HepG2 (cell line): Measurements from ENCODE around the gene NUDT8. TPM values are rescaled to one million over a fixed set of nuclear protein-coding genes. Genes with fewer than 3 reads are reported as not detected.

Experiments used
- ADNP ChIP-seq: sonication (generic); formaldehyde crosslinking; IDR thresholded peaks from 2 replicates; pipeline ENCODE4 v1.4.0; 2020; ENCODE audit warnings: missing genetic modification reagents
- ARID5B ChIP-seq: IDR thresholded peaks from 2 replicates; pipeline ENCODE4 v1.4.0; 2020; ENCODE audit warnings: mild to moderate bottlenecking, missing genetic modification reagents
- CENPT ChIP-seq: sonication (generic); formaldehyde crosslinking; IDR thresholded peaks from 2 replicates; pipeline ENCODE4 v1.8.0; 2022; ENCODE audit warnings: low read depth, mild to moderate bottlenecking, moderate library complexity, missing genetic modification reagents
- CHD4 ChIP-seq: fragments of 200-600 bp; sonication (generic); IDR thresholded peaks from 2 replicates; pipeline ENCODE4 v1.7.0; 2017; ENCODE audit warnings: mild to moderate bottlenecking, low read length, borderline replicate concordance
- GATAD1 ChIP-seq: IDR thresholded peaks from 2 replicates; pipeline ENCODE4 v1.6.1; 2016; ENCODE audit warnings: missing genetic modification reagents, missing compliant biosample characterization
- HNRNPL ChIP-seq: fragments of 200-400 bp; formaldehyde crosslinking; IDR thresholded peaks from 2 replicates; pipeline ENCODE4 v1.6.1; 2017; ENCODE audit warnings: mild to moderate bottlenecking, low read depth, low read length
- HNRNPLL ChIP-seq: fragments of 200-400 bp; formaldehyde crosslinking; IDR thresholded peaks from 2 replicates; pipeline ENCODE4 v1.6.1; 2017; ENCODE audit warnings: mild to moderate bottlenecking, low read depth, low read length; ENCODE audit not compliant: poor library complexity, severe bottlenecking
- IRF9 ChIP-seq: sonication (generic); formaldehyde crosslinking; IDR thresholded peaks from 2 replicates; pipeline ENCODE4 v1.8.0; 2022; ENCODE audit warnings: missing genetic modification reagents, mild to moderate bottlenecking, borderline replicate concordance
- PHF20 ChIP-seq: sonication (generic); formaldehyde crosslinking; IDR thresholded peaks from 2 replicates; pipeline ENCODE4 v1.5.0; 2020; ENCODE audit warnings: mild to moderate bottlenecking, missing genetic modification reagents
- PLSCR1 ChIP-seq: sonication (generic); formaldehyde crosslinking; IDR thresholded peaks from 2 replicates; pipeline ENCODE4 v1.5.0; 2020; ENCODE audit warnings: missing genetic modification reagents, mild to moderate bottlenecking, borderline replicate concordance
- ZKSCAN5 ChIP-seq: sonication (generic); formaldehyde crosslinking; IDR thresholded peaks from 2 replicates; pipeline ENCODE4 v1.5.1; 2020; ENCODE audit warnings: mild to moderate bottlenecking, missing genetic modification reagents
- ZMYM2 ChIP-seq: sonication (generic); formaldehyde crosslinking; IDR thresholded peaks from 2 replicates; pipeline ENCODE4 v1.8.0; 2022; ENCODE audit warnings: mild to moderate bottlenecking, missing genetic modification reagents
- ZNF138 ChIP-seq: sonication (generic); formaldehyde crosslinking; IDR thresholded peaks from 2 replicates; pipeline ENCODE4 v1.5.0; 2020; ENCODE audit warnings: mild to moderate bottlenecking, low read depth, missing genetic modification reagents
- ZNF276 ChIP-seq: sonication (generic); formaldehyde crosslinking; IDR thresholded peaks from 2 replicates; pipeline ENCODE4 v1.4.0; 2020; ENCODE audit warnings: mild to moderate bottlenecking, low read depth, missing genetic modification reagents
- ZNF563 ChIP-seq: sonication (generic); formaldehyde crosslinking; IDR thresholded peaks from 2 replicates; pipeline ENCODE4 v1.8.0; 2022; ENCODE audit warnings: mild to moderate bottlenecking, moderate library complexity, missing genetic modification reagents
- ZNF580 ChIP-seq: IDR thresholded peaks from 2 replicates; pipeline ENCODE4 v1.6.1; 2016; ENCODE audit warnings: low read depth, borderline replicate concordance
- ZNF639 ChIP-seq: conservative IDR thresholded peaks from 2 replicates; pipeline ENCODE4 v1.6.1; 2018; ENCODE audit warnings: missing genetic modification reagents
- ZSCAN30 ChIP-seq: sonication (generic); formaldehyde crosslinking; IDR thresholded peaks from 2 replicates; pipeline ENCODE4 v1.5.0; 2020; ENCODE audit warnings: mild to moderate bottlenecking, missing genetic modification reagents
- polyA plus RNA-seq, 8 experiments: library from polyadenylated mRNA; depleted of rRNA in 3 of 8; stranded (reverse) in 7 of 8; unstranded in 1 of 8; fragments of >200 nt; fragmentation: Illumina TruSeq in 4 of 8; extraction: Trizol in 4 of 8; gene quantifications; 2 replicates each; pipeline versions ENCODE4 v1.2.1 to v1.2.3, GENCODE V29; 2011 to 2016; ENCODE audit warnings: low read depth in 4 of 8, missing spikeins in 1 of 8, mixed read lengths in 1 of 8; ENCODE audit not compliant: insufficient read depth in 1 of 8
- total RNA-seq, 5 experiments: library from RNA; depleted of rRNA; stranded (reverse); fragments of >200 nt; fragmentation: Illumina TruSeq; extraction: Trizol; gene quantifications; 2 replicates each; pipeline ENCODE4 v1.2.3, GENCODE V29; 2016; ENCODE audit warnings: low read depth in 1 of 5

The NUDT8 gene
- total and polyA plus RNA-seq, 2 of the 13 experiments (the other 11 are each of a cell fraction or from before 2014, with no cell fraction given): 6.7 to 25.8 TPM

- TF ChIP-seq ZNF639 (CRISPR knock-in tag) (peak; percentile 69; the same call in 1 of the 2 replicates), ZNF563 (CRISPR knock-in tag) (peak; percentile 60; the same call in 1 of the 2 replicates), HNRNPL (no peak), ZNF276 (CRISPR knock-in tag) (0 out of 2 replicates have a peak, but pooled peaks have one; percentile 48), PHF20 (CRISPR knock-in tag) (peak; percentile 11; the same call in 1 of the 2 replicates), ZNF580 (CRISPR knock-in tag) (peak; percentile 69; the same call in 1 of the 2 replicates), ZNF138 (CRISPR knock-in tag) (peak; percentile 78; the same call in 1 of the 2 replicates), ARID5B (CRISPR knock-in tag) (peak; percentile 61; the same call in 1 of the 2 replicates), CENPT (CRISPR knock-in tag) (no peak), CHD4 (no peak; the same call in 1 of the 2 replicates), ADNP (CRISPR knock-in tag) (no peak), HNRNPLL (no peak), ZKSCAN5 (CRISPR knock-in tag) (0 out of 2 replicates have a peak, but pooled peaks have one; percentile 47), IRF9 (CRISPR knock-in tag) (no peak; the same call in 1 of the 2 replicates), PLSCR1 (CRISPR knock-in tag) (no peak), GATAD1 (CRISPR knock-in tag) (peak; percentile 36; the same call in 1 of the 2 replicates), ZSCAN30 (CRISPR knock-in tag) (no peak), ZMYM2 (CRISPR knock-in tag) (no peak)
Observed at GRCh38 chr11:67630228-67630942, 648 bp upstream of the NUDT8 start (continued).
